GM19240 (cell line): Measurements from ENCODE around the gene PPIL1.
"Not testable (repeated sequence)": the region's sequence is repeated elsewhere in the genome, so short reads cannot be mapped to it uniquely, and the experiment has no call there.

ENCODE experiments used
- DNase-seq: peaks from one replicate; pipeline ENCODE4 v3.0.0; 2011; ENCODE audit warnings: low spot score; ENCODE audit not compliant: insufficient read length

PPIL1 gene

GRCh38 chr6:36817176-36817817, 57.3 kb downstream of the PPIL1 start:
- DNase-seq, result no peak

GRCh38 chr6:36815962-36816735, 58.5 kb downstream of the PPIL1 start:
- no peak for DNase-seq

- DNase-seq, result no peak
These were observed 60.4 kb downstream of the PPIL1 start for GRCh38 chr6:36814249-36814648.

GRCh38 chr6:36813526-36813925, 61.1 kb downstream of the PPIL1 start:
- DNase-seq, result no peak

GRCh38 chr6:36813047-36813446, 61.6 kb downstream of the PPIL1 start:
- not testable (repeated sequence) for DNase-seq

- DNase-seq, result no peak
These were observed 64.4 kb downstream of the PPIL1 start for GRCh38 chr6:36809941-36810803.

GRCh38 chr6:36809156-36809555, 65.4 kb downstream of the PPIL1 start:
- DNase-seq, result no peak

GRCh38 chr6:36808634-36809033, 66.0 kb downstream of the PPIL1 start:
- DNase-seq, result no peak

- no peak for DNase-seq
These were observed 66.9 kb downstream of the PPIL1 start for GRCh38 chr6:36807750-36808149.

GRCh38 chr6:36807143-36807542, 67.5 kb downstream of the PPIL1 start:
- no peak for DNase-seq

GRCh38 chr6:36805917-36806316, 68.7 kb downstream of the PPIL1 start:
- DNase-seq, result no peak

- DNase-seq, result no peak
These were observed 69.4 kb downstream of the PPIL1 start for GRCh38 chr6:36805096-36805797.
